Activated T-cell treated with anti-CD3 and anti-CD28 coated beads, Interleukin-2, amount 50 U/mL, for 72 hours (primary cell): ENCODE data around the gene CAMK1. TPM values are rescaled to one million over a fixed set of nuclear protein-coding genes. Genes with fewer than 3 reads are reported as not detected.

Experiments used
- ATAC-seq, 2 donors: fragments of 150-1000 bp; cut with Tn5 transposase; replicated peaks in 1 of 2; 2 replicates each; pipeline ENCODE4 v1.10.0; 2021; ENCODE audit warnings: moderate library complexity in 2 of 2, mild to moderate bottlenecking in 1 of 2
- DNase-seq, 2 donors: peaks; one replicate each; pipeline ENCODE4 v3.0.0; 2021 to 2022; ENCODE audit warnings: mixed read lengths in 1 of 2
- H3K27ac Mint-ChIP-seq: one replicate; pipeline ENCODE4 v1.8.0; 2022; ENCODE audit warnings: mild to moderate bottlenecking, moderate library complexity, mixed read lengths
- H3K27me3 Mint-ChIP-seq: one replicate; pipeline ENCODE4 v1.8.0; 2022; ENCODE audit warnings: low read depth, mixed read lengths
- H3K36me3 Mint-ChIP-seq, 2 donors: one replicate each; pipeline ENCODE4 v1.8.0; 2022; ENCODE audit warnings: mixed read lengths in 2 of 2, mild to moderate bottlenecking in 1 of 2; ENCODE audit not compliant: insufficient read depth in 2 of 2
- H3K4me1 Mint-ChIP-seq: one replicate; pipeline ENCODE4 v1.8.0; 2022; ENCODE audit warnings: low read depth, mixed read lengths
- H3K4me3 Mint-ChIP-seq, 2 donors: one replicate each; pipeline ENCODE4 v1.8.0; 2022; ENCODE audit warnings: mild to moderate bottlenecking in 2 of 2, mixed read lengths in 2 of 2, moderate library complexity in 2 of 2
- H3K9me3 Mint-ChIP-seq, 2 donors: one replicate each; pipeline ENCODE4 v1.8.0; 2022; ENCODE audit warnings: mixed read lengths in 2 of 2
- total RNA-seq, 2 donors: library from RNA; stranded (reverse); gene quantifications; one replicate each; pipeline ENCODE4 v1.2.3, GENCODE V29; 2022

The CAMK1 gene
- total RNA-seq, 2 donors from 2014 or later: 38.6 to 47.4 TPM

GRCh38 chr3:9806688-9807589, 37.2 kb upstream of the CAMK1 start:
- Mint-ChIP-seq H3K27ac (peak overlapping the region; percentile 8), H3K27me3 (no peaks in the 10 kb centered on the region), H3K4me1 (peaks cover 43% of the 10 kb centered on the region), H3K4me3 (no peak overlapping the region), H3K36me3 (peaks cover 17 to 35% of the 10 kb centered on the region in 2 donors), H3K9me3 (no peaks in the 10 kb centered on the region)
- DNase-seq (no peak), ATAC-seq (no peak)

- H3K36me3 Mint-ChIP-seq: peaks cover 13 to 30% of the 10 kb centered on the region in 2 donors
- H3K27ac Mint-ChIP-seq: no peak overlapping the region
- H3K27me3 Mint-ChIP-seq: no peaks in the 10 kb centered on the region
- H3K9me3 Mint-ChIP-seq: no peaks in the 10 kb centered on the region
- DNase-seq (no peak), ATAC-seq (no peak)
- H3K4me3 Mint-ChIP-seq: no peak overlapping the region
- H3K4me1 Mint-ChIP-seq: peaks cover 43% of the 10 kb centered on the region
These were observed 36.4 kb upstream of the CAMK1 start for GRCh38 chr3:9806137-9806536.

GRCh38 chr3:9804996-9805395, 35.2 kb upstream of the CAMK1 start:
- H3K4me3 Mint-ChIP-seq: no peak overlapping the region
- H3K36me3 Mint-ChIP-seq: peaks cover 12 to 30% of the 10 kb centered on the region in 2 donors
- no peaks in the 10 kb centered on the region for H3K27me3 Mint-ChIP-seq
- DNase-seq: no peak
- H3K27ac Mint-ChIP-seq: no peak overlapping the region
- H3K9me3 Mint-ChIP-seq: no peaks in the 10 kb centered on the region
- H3K4me1 Mint-ChIP-seq: peaks cover 35% of the 10 kb centered on the region
- ATAC-seq: no peak

- peaks cover 23% of the 10 kb centered on the region for H3K4me1 Mint-ChIP-seq
- no peak overlapping the region for H3K4me3 Mint-ChIP-seq
- H3K36me3 Mint-ChIP-seq: peaks cover 12 to 40% of the 10 kb centered on the region in 2 donors
- ATAC-seq: no peak
- H3K27me3 Mint-ChIP-seq: no peaks in the 10 kb centered on the region
- no peak for DNase-seq
- H3K27ac Mint-ChIP-seq: no peak overlapping the region
- H3K9me3 Mint-ChIP-seq: no peaks in the 10 kb centered on the region
These were observed 33.7 kb upstream of the CAMK1 start for GRCh38 chr3:9803494-9803893.

- H3K4me3 Mint-ChIP-seq: no peak overlapping the region
- H3K27ac Mint-ChIP-seq: no peak overlapping the region
- DNase-seq (no peak), ATAC-seq (no peak)
- no peaks in the 10 kb centered on the region for H3K27me3 Mint-ChIP-seq
- H3K4me1 Mint-ChIP-seq: peaks cover 24% of the 10 kb centered on the region
- H3K36me3 Mint-ChIP-seq: peaks cover 17 to 41% of the 10 kb centered on the region in 2 donors
- H3K9me3 Mint-ChIP-seq: no peaks in the 10 kb centered on the region
These were observed 30.8 kb upstream of the CAMK1 start for GRCh38 chr3:9800529-9800928.

- DNase-seq: no peak
- Mint-ChIP-seq H3K4me3 (no peak overlapping the region), H3K27me3 (no peaks in the 10 kb centered on the region), H3K4me1 (peaks cover 41% of the 10 kb centered on the region), H3K9me3 (no peaks in the 10 kb centered on the region), H3K27ac (no peak overlapping the region), H3K36me3 (peaks cover 19 to 40% of the 10 kb centered on the region in 2 donors)
- ATAC-seq: no peak
These were observed 27.6 kb upstream of the CAMK1 start for GRCh38 chr3:9797196-9797945.

- H3K27me3 Mint-ChIP-seq: no peaks in the 10 kb centered on the region
- no peaks in the 10 kb centered on the region for H3K9me3 Mint-ChIP-seq
- ATAC-seq: no peak
- H3K36me3 Mint-ChIP-seq: peaks cover 25 to 35% of the 10 kb centered on the region in 2 donors
- H3K4me3 Mint-ChIP-seq: peak overlapping the region; percentile 53 to 80
- H3K27ac Mint-ChIP-seq: peak overlapping the region; percentile 96
- H3K4me1 Mint-ChIP-seq: peaks cover 59% of the 10 kb centered on the region
- DNase-seq: no peak
These were observed 25.5 kb upstream of the CAMK1 start for GRCh38 chr3:9795207-9795606.

- Mint-ChIP-seq H3K27me3 (no peaks in the 10 kb centered on the region), H3K36me3 (peaks cover 29 to 36% of the 10 kb centered on the region in 2 donors), H3K27ac (peak overlapping the region; percentile 98), H3K4me1 (peaks cover 67% of the 10 kb centered on the region), H3K9me3 (no peaks in the 10 kb centered on the region), H3K4me3 (peak overlapping the region; percentile 91 to 95)
- no peak for ATAC-seq
- DNase-seq: no peak
These were observed 24.7 kb upstream of the CAMK1 start for GRCh38 chr3:9794400-9794799.

- ATAC-seq (peak in 1 of 2 donors; percentile 21), DNase-seq (peak in 1 of 2 donors; percentile 39)
- peaks cover 32 to 35% of the 10 kb centered on the region in 2 donors for H3K36me3 Mint-ChIP-seq
- peak overlapping the region; percentile 91 to 95 for H3K4me3 Mint-ChIP-seq
- H3K9me3 Mint-ChIP-seq: no peaks in the 10 kb centered on the region
- H3K27ac Mint-ChIP-seq: peak overlapping the region; percentile 98
- H3K27me3 Mint-ChIP-seq: no peaks in the 10 kb centered on the region
- peaks cover 78% of the 10 kb centered on the region for H3K4me1 Mint-ChIP-seq
These were observed 23.5 kb upstream of the CAMK1 start for GRCh38 chr3:9793161-9793781.

GRCh38 chr3:9792405-9793160, 22.8 kb upstream of the CAMK1 start, which contains the start of the genes ARPC4 and TADA3:
Gene ARPC4 (plus strand): TSS chr3:9793082. CDS start chr3:9793122, 40 bp downstream.
Gene TADA3 (minus strand): TSS chr3:9792473. CDS start chr3:9791466, 1,007 bp downstream.
- peak within 1 kb of the TSS; percentile 91 to 95 for H3K4me3 Mint-ChIP-seq
- H3K4me1 Mint-ChIP-seq: peaks cover 83% of the 10 kb centered on the region
- H3K9me3 Mint-ChIP-seq: no peaks in the 10 kb centered on the region
- H3K36me3 Mint-ChIP-seq: peaks cover 32 to 34% of the 10 kb centered on the region in 2 donors
- DNase-seq (peak; percentile 94 to 96), ATAC-seq (peak; percentile 84 to 85)
- H3K27me3 Mint-ChIP-seq: no peaks in the 10 kb centered on the region
- peak within 1 kb of the TSS; percentile 98 for H3K27ac Mint-ChIP-seq

- peaks cover 28 to 36% of the 10 kb centered on the region in 2 donors for H3K36me3 Mint-ChIP-seq
- H3K9me3 Mint-ChIP-seq: no peaks in the 10 kb centered on the region
- no peak for DNase-seq
- peak overlapping the region; percentile 98 for H3K27ac Mint-ChIP-seq
- ATAC-seq: no peak
- H3K4me3 Mint-ChIP-seq: peak overlapping the region; percentile 91 to 95
- no peaks in the 10 kb centered on the region for H3K27me3 Mint-ChIP-seq
- H3K4me1 Mint-ChIP-seq: peaks cover 83% of the 10 kb centered on the region
These were observed 22.1 kb upstream of the CAMK1 start for GRCh38 chr3:9791790-9792404.

GRCh38 chr3:9791127-9791526, 21.4 kb upstream of the CAMK1 start:
- no peaks in the 10 kb centered on the region for H3K27me3 Mint-ChIP-seq
- H3K4me1 Mint-ChIP-seq: peaks cover 84% of the 10 kb centered on the region

More at GRCh38 chr3:9791127-9791526, 21.4 kb upstream of the CAMK1 start:
- no peak for DNase-seq
- Mint-ChIP-seq H3K36me3 (peaks cover 31 to 42% of the 10 kb centered on the region in 2 donors), H3K4me3 (peak overlapping the region; percentile 91 to 95), H3K27ac (no peak overlapping the region), H3K9me3 (no peaks in the 10 kb centered on the region)
- ATAC-seq: no peak
